Measurements from ENCODE around the gene SOCS4. TPM values are rescaled to one million over a fixed set of nuclear protein-coding genes. Genes with fewer than 3 reads are reported as not detected.

Gene SOCS4
- total and polyA plus RNA-seq, 2 of the 13 experiments (the other 11 are each of a cell fraction or from before 2014, with no cell fraction given), result 4.0 to 10.0 TPM

DNA sequence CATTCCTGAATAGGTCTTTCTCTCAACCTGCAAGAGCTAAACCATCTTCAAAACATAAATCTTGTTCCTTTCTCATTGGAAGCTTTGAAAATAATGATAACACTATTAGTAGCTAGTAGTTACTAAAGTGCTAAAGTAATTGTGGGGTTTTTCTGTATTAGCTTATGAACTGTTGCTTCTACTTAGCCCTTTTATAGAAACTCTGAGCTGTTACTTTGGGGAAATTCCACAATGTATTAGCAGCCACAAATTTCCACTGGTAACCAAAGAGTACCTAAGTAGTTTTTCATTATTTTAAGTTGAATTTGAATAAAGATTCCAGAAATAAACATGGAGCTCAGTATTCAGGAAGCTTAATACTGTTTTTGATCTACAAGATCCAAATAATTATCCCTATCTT, 18.1 kb downstream of the SOCS4 start:
- Histone ChIP-seq H3K4me3 (replicated peaks in 1 of 3; ENCODE audit: insufficient read depth in 1 of 3, low read depth in 2 of 3, low read length in 3 of 3) (no peak overlapping the region), H3K4me1 (ENCODE audit: insufficient read depth, low read length) (no peaks in the 10 kb centered on the region), H3K27ac (ENCODE audit: extremely low read length, insufficient read depth, low read length) (no peak overlapping the region), H4K20me1 (ENCODE audit: insufficient read depth, low read length) (no peaks in the 10 kb centered on the region), H3K9me3 (ENCODE audit: low read length) (no peaks in the 10 kb centered on the region), H3K9ac (ENCODE audit: insufficient read depth, low read depth, low read length) (no peak overlapping the region), H3K36me3 (replicated peaks in 1 of 2; ENCODE audit: control insufficient read depth in 1 of 2, insufficient read depth in 2 of 2, low read length in 2 of 2) (peaks cover 0 to 13% of the 10 kb centered on the region in 2 experiments; a peak in 3 of 5 replicates), H3K79me2 (ENCODE audit: insufficient read depth, low read length) (no peaks in the 10 kb centered on the region), H3K27me3 (ENCODE audit: control insufficient read depth in 1 of 2, insufficient read depth in 2 of 2, low read length in 2 of 2) (no peaks in the 10 kb centered on the region), H3K4me2 (ENCODE audit: low read depth, low read length) (no peak overlapping the region), H2AFZ (ENCODE audit: low read length) (no peak overlapping the region)
- ChIA-PET POLR2A (interaction anchor here (1.6 kb wide), 1 partner anchor 17 kb away, joined by 6 read pairs; the partner anchor contains the start of genes SOCS4 and WDHD1), CTCF (ENCODE audit: low intra/inter-chr PET ratio, low total read pairs) (no interaction called here)
- no peak for ATAC-seq
- DNase-seq (ENCODE audit: low spot score), result no peak
- in situ Hi-C loops (cut with HindIII; ENCODE audit: extremely low pct_ligation_motif_present, low pct_unique_long_range_greater_than_20kb), result no loop called here
- FAIRE-seq, result no peak
- TF ChIP-seq ISX (CRISPR knock-in tag; conservative IDR thresholded peaks at IDR 0.05) (no peak), MIXL1 (CRISPR knock-in tag; IDR thresholded peaks at IDR 0.05) (no peak), ASH2L (IDR thresholded peaks at IDR 0.05; ENCODE audit: insufficient read length, low read depth, low read length) (no peak), CREB3 (CRISPR knock-in tag; IDR thresholded peaks at IDR 0.05) (no peak), PPARG (CRISPR knock-in tag; conservative IDR thresholded peaks at IDR 0.05) (no peak), ZNF280B (CRISPR knock-in tag; IDR thresholded peaks at IDR 0.05; ENCODE audit: borderline replicate concordance) (no peak)
- no TSS peak for BruUV-seq (replicated peaks)
- intact Hi-C loops (cut with micrococcal nuclease; ENCODE audit: unreplicated experiment), result no loop called here
